Urinary bladder (tissue), 4 donors: ENCODE data around the gene SERF2. TPM values are rescaled to one million over a fixed set of nuclear protein-coding genes. Genes with fewer than 3 reads are reported as not detected.
"Not testable (repeated sequence)": the region's sequence is repeated elsewhere in the genome, so short reads cannot be mapped to it uniquely, and the experiment has no call there.

ENCODE experiments used
- DNase-seq: peaks from one replicate; pipeline ENCODE4 v3.0.0-alpha.2; 2015; ENCODE audit errors: extremely low spot score
- H3K27ac ChIP-seq: one replicate; pipeline ENCODE4 v1.5.1; 2013; ENCODE audit warnings: low read depth, mild to moderate bottlenecking, moderate library complexity
- H3K36me3 ChIP-seq: one replicate; pipeline ENCODE4 v1.6.1; 2013; ENCODE audit warnings: mild to moderate bottlenecking, moderate library complexity; ENCODE audit not compliant: insufficient read depth
- H3K4me1 ChIP-seq: one replicate; pipeline ENCODE4 v1.6.1; 2013; ENCODE audit warnings: mild to moderate bottlenecking, moderate library complexity; ENCODE audit not compliant: insufficient read depth
- H3K4me3 ChIP-seq: one replicate; pipeline ENCODE4 v1.5.1; 2013; ENCODE audit warnings: low read depth, low read length
- WGBS: extraction: QIAGEN DNeasy Blood & Tissue Kit; methylation state at CpG from one replicate; pipeline ENCODE4 v1.1.7; 2013; 5-methylcytosine and 5-hydroxymethylcytosine counted together
- polyA plus RNA-seq: library from polyadenylated mRNA; stranded (reverse); fragments of 200-250 nt; gene quantifications from one replicate; pipeline ENCODE4 v1.2.3, GENCODE V29; 2013
- small RNA-seq: library from RNA; depleted of rRNA; stranded (forward); fragments of <200 nt; gene quantifications from one replicate; pipeline ENCODE3, GENCODE V24; 2014
- total RNA-seq: library from RNA; depleted of rRNA; stranded (reverse); fragments of >200 nt; gene quantifications from one replicate; pipeline ENCODE4 v1.2.3, GENCODE V29; 2014
- donor health status: healthy with polysubstance abuse.
- donor health status: healthy.

Gene SERF2
- total and polyA plus RNA-seq, 2 donors: 248 to 1,227 TPM

DNA sequence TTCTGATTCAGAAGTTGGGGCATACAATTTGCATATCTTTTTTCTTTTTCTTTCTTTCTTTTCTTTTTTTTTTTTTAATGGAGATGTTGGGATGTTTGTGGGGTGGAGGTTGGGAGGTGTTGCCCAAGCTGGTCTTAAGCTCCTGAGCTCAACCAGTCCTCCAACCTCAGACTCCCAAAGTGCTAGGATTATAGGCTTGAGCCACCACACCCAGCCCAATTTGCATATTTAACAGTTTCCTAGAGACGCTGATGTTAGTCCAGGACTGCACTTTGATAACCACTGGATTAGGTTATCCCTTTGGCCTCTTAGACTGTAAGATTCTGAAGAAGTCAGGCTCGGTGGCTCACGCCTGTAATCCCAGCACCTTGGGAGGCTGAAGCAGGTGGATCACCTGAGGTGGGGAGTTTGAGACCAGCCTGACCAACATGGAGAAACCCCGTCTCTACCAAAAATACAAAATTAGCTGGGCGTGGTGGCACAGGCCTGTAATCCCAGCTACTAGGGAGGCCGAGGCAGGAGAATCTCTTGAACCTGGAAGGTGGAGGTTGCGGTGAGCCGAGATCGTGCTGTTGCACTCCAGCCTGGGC lies 37.9 kb downstream of the SERF2 start:
- DNase-seq, H3K36me3 ChIP-seq, H3K4me3 ChIP-seq, H3K4me1 ChIP-seq, H3K27ac ChIP-seq: not testable (repeated sequence)
- 96% methylated on average over 9 of the region's 9 CpGs for WGBS

DNA sequence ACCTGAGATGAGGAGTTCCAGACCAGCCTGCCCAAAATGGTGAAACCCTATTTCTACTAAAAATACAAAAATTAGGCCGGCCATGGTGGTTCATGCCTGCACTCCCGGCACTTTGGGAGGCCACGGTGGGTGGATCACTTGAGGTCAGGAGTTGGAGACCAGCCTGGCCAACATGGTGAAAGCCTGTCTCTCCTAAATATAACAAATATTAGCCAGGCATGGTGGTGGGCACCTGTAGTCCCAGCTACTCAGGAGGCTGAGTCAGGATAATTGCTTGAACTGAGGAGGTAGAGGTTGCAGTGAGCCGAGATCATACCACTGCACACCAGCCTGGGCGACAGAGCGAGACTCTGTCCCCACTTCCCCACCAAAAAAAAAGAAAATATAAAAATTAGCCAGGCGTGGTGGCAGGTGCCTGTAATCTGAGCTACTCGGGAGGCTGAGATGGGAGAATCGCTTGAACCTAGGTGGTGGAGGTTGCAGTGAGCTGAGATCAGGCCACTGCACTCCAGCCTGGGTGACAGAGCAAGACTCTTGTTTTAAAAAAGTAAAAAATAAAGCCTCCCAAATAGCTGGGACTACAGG lies 38.7 kb downstream of the SERF2 start:
- not testable (repeated sequence) for H3K4me1 ChIP-seq, H3K36me3 ChIP-seq, H3K27ac ChIP-seq, DNase-seq, H3K4me3 ChIP-seq
- 98% methylated on average over 9 of the region's 9 CpGs for WGBS

DNA sequence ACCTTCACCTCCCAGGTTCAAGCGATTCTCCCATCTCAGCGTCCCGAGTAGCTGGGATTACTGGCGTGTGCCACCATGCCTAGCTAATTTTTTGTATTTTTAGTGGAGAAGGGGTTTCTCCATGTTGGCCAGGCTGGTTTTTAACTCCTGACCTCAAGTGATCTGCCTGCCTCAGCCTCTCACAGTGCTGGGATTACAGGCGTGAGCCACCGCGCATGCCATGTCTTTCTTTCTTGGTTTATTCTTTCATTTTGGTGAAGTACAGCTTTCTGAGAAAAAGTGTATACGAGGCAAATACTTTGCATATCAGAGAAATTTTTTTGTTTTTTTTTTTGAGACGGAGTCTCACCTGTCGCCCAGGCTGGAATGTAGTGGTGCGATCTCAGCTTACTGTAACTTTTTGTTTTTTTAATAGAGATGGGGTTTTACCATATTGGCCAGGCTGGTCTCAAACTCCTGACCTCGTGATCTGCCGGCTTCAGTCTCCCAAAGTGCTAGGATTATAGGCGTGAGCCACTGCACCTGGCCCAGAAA lies 39.5 kb downstream of the SERF2 start:
- WGBS: 93% methylated on average over 14 of the region's 14 CpGs
- H3K4me3 ChIP-seq, H3K36me3 ChIP-seq, DNase-seq, H3K27ac ChIP-seq, H3K4me1 ChIP-seq: not testable (repeated sequence)

DNA sequence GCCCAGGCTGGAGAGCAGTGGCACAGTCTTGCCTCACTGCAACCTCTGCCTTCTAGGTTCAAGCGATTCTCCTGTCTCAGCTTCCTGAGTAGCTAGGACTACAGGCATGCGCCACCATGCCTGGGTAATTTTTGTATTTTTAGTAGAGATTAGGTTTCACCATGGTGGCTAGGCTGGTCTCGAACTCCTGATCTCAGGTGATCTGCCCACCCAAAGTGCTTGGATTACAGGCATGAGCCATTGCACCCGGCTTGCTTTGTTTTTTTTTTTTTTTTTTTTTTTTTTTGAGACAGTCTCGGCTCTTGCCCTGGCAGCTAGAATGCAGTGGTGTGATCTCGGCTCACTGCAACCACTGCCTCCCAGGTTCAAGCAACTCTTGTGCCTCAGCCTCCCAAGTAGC lies 40.4 kb downstream of the SERF2 start:
- H3K27ac ChIP-seq, H3K4me3 ChIP-seq, DNase-seq, H3K36me3 ChIP-seq, H3K4me1 ChIP-seq: not testable (repeated sequence)
- 89% methylated on average over 6 of the region's 6 CpGs for whole genome bisulfite sequencing

DNA sequence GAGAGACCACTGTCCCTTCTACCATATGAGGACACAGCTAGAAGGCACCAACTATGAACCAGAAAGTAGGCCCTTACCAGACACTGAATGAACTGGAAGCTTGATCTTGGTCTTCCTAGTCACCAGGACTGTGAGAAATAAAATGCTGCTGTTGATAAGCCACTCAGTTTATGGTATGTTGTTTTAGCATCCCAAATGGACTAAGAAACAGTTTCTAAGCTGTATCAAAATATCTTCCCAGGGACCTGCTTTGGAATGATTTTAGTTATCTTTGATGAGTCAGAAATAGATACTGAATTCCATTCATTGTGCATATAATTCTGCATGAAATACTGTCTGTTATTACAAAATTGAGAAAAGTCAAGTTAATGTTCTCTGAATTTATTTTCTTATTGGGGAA lies 53.3 kb downstream of the SERF2 start:
- no peaks in the 10 kb centered on the region for H3K4me1 ChIP-seq
- no peak for DNase-seq
- no peaks in the 10 kb centered on the region for H3K36me3 ChIP-seq
- no peak overlapping the region for H3K4me3 ChIP-seq
- no peak overlapping the region for H3K27ac ChIP-seq

Small RNAs within 50 kb of the gene (small RNA-seq; reads per million reads assigned to genes)
- gene MIR1282: not detected

Other genes starting within 250 kb of the SERF2 start
- 20.7 TPM for gene PPIP5K1, start 202.1 kb upstream of the SERF2 start, total RNA-seq
- gene PPIP5K1, start 202.1 kb upstream of the SERF2 start, polyA plus RNA-seq: 12.2 TPM
- gene CKMT1B, start 198.3 kb upstream of the SERF2 start, total RNA-seq: 0.63 TPM
- gene CKMT1B, start 198.3 kb upstream of the SERF2 start, polyA plus RNA-seq: 2.7 TPM
- 0.05 TPM for gene STRC, start 173.5 kb upstream of the SERF2 start, total RNA-seq
- 0.20 TPM for gene STRC, start 173.5 kb upstream of the SERF2 start, polyA plus RNA-seq
- gene CATSPER2, start 143.5 kb upstream of the SERF2 start, total RNA-seq: 4.7 TPM
- 0.82 TPM for gene CATSPER2, start 143.5 kb upstream of the SERF2 start, polyA plus RNA-seq
- 0.79 TPM for gene CKMT1A, start 98.5 kb upstream of the SERF2 start, total RNA-seq
- 2.4 TPM for gene CKMT1A, start 98.5 kb upstream of the SERF2 start, polyA plus RNA-seq
- 167 TPM for gene PDIA3, start 45.9 kb upstream of the SERF2 start, total RNA-seq
- gene PDIA3, start 45.9 kb upstream of the SERF2 start, polyA plus RNA-seq: 159 TPM
- gene ELL3, start 15.4 kb upstream of the SERF2 start, total RNA-seq: 5.4 TPM
- 4.1 TPM for gene ELL3, start 15.4 kb upstream of the SERF2 start, polyA plus RNA-seq
- not detected for gene SERINC4, start 7.9 kb downstream of the SERF2 start, total RNA-seq
- gene SERINC4, start 7.9 kb downstream of the SERF2 start, polyA plus RNA-seq: 0.61 TPM
- gene HYPK, start 8.3 kb downstream of the SERF2 start, total RNA-seq: 5.3 TPM
- 11.9 TPM for gene HYPK, start 8.3 kb downstream of the SERF2 start, polyA plus RNA-seq
- gene MFAP1, start 32.4 kb downstream of the SERF2 start, total RNA-seq: 22.4 TPM
- gene MFAP1, start 32.4 kb downstream of the SERF2 start, polyA plus RNA-seq: 26.2 TPM
- gene WDR76, start 34.7 kb downstream of the SERF2 start, total RNA-seq: 17.1 TPM
- 3.1 TPM for gene WDR76, start 34.7 kb downstream of the SERF2 start, polyA plus RNA-seq